ENCODE measurements around the gene MCM6. TPM values are rescaled to one million over a fixed set of nuclear protein-coding genes. Genes with fewer than 3 reads are reported as not detected.

The MCM6 gene
- total RNA-seq, 2 experiments from 2014 or later, result 31.5 to 34.4 TPM

- no peak overlapping the region for H3K27ac ChIP-seq (ENCODE audit: low read depth in 1 of 2, low read length in 2 of 2)
- Mint-ChIP-seq H3K27me3 (no peaks in the 10 kb centered on the region), H3K4me1 (ENCODE audit: low read depth) (peaks cover 16% of the 10 kb centered on the region), H3K9me3 (peaks cover 8% of the 10 kb centered on the region), H3K27ac (no peak overlapping the region), H3K4me3 (no peak overlapping the region), H3K36me3 (ENCODE audit: low read depth) (no peaks in the 10 kb centered on the region)
- CTCF ChIA-PET, result no interaction called here
- peaks cover 20% of the 10 kb centered on the region for H3K4me1 ChIP-seq (ENCODE audit: insufficient read depth, low read length)
- H3K9me3 ChIP-seq (ENCODE audit: control insufficient read depth in 1 of 2, insufficient read depth in 1 of 2, low read length in 2 of 2), result peaks cover 5 to 11% of the 10 kb centered on the region in 2 experiments
- POLR2A ChIA-PET, result interaction anchor here (0.6 kb wide), 1 partner anchor 775 kb away, joined by 3 read pairs; no protein-coding TSS in a partner anchor
- no peaks in the 10 kb centered on the region for H3K36me3 ChIP-seq (ENCODE audit: insufficient read depth, low read length)
- DNase-seq (no peak), ATAC-seq (ENCODE audit: poor library complexity) (no peak)
- intact Hi-C loops (cut with DNase I, micrococcal nuclease), result no loop called here
- no peaks in the 10 kb centered on the region for H3K27me3 ChIP-seq (ENCODE audit: control insufficient read depth in 1 of 2, insufficient read depth in 2 of 2, low read length in 2 of 2)
- TF ChIP-seq CTCF (IDR thresholded peaks at IDR 0.05), result no peak
- no peak overlapping the region for H3K4me3 ChIP-seq (ENCODE audit: low read length)
Measured at GRCh38 chr2:135821190-135821589, 55.1 kb downstream of the MCM6 start.

GRCh38 chr2:135820003-135820618 lies 56.1 kb downstream of the MCM6 start:
- intact Hi-C loops (cut with DNase I, micrococcal nuclease), result no loop called here
- peaks cover 20% of the 10 kb centered on the region for H3K4me1 ChIP-seq (ENCODE audit: insufficient read depth, low read length)

GRCh38 chr2:135818937-135819610 lies 57.2 kb downstream of the MCM6 start:
- Histone ChIP-seq H3K9me3 (ENCODE audit: control insufficient read depth in 1 of 2, insufficient read depth in 1 of 2, low read length in 2 of 2) (peaks cover 5 to 11% of the 10 kb centered on the region in 2 experiments), H3K4me1 (ENCODE audit: insufficient read depth, low read length) (peaks cover 20% of the 10 kb centered on the region), H3K36me3 (ENCODE audit: insufficient read depth, low read length) (no peaks in the 10 kb centered on the region), H3K4me3 (ENCODE audit: low read length) (no peak overlapping the region), H3K27ac (ENCODE audit: low read depth in 1 of 2, low read length in 2 of 2) (no peak overlapping the region), H3K27me3 (ENCODE audit: control insufficient read depth in 1 of 2, insufficient read depth in 2 of 2, low read length in 2 of 2) (no peaks in the 10 kb centered on the region)
- H3K36me3 Mint-ChIP-seq (ENCODE audit: low read depth), result no peaks in the 10 kb centered on the region
- no peak for ATAC-seq (ENCODE audit: poor library complexity)
- peak in 3 of 14 experiments; percentile 14 to 27 (median 19) for DNase-seq
- ChIA-PET CTCF (no interaction called here), POLR2A (no interaction called here)
- peak; percentile 14 for TF ChIP-seq CTCF (IDR thresholded peaks at IDR 0.05)
- H3K4me1 Mint-ChIP-seq (ENCODE audit: low read depth), result peaks cover 16% of the 10 kb centered on the region
- H3K27ac Mint-ChIP-seq, result no peak overlapping the region
- intact Hi-C loops (cut with DNase I, micrococcal nuclease), result no loop called here
- no peaks in the 10 kb centered on the region for H3K27me3 Mint-ChIP-seq
- peaks cover 8% of the 10 kb centered on the region for H3K9me3 Mint-ChIP-seq
- H3K4me3 Mint-ChIP-seq, result no peak overlapping the region

More at GRCh38 chr2:135820003-135820618, 56.1 kb downstream of the MCM6 start:
- peaks cover 16% of the 10 kb centered on the region for H3K4me1 Mint-ChIP-seq (ENCODE audit: low read depth)
- TF ChIP-seq CTCF (IDR thresholded peaks at IDR 0.05), result no peak
- no peaks in the 10 kb centered on the region for H3K36me3 Mint-ChIP-seq (ENCODE audit: low read depth)
- CTCF ChIA-PET, result no interaction called here
- H3K27me3 ChIP-seq (ENCODE audit: control insufficient read depth in 1 of 2, insufficient read depth in 2 of 2, low read length in 2 of 2), result no peaks in the 10 kb centered on the region
- H3K36me3 ChIP-seq (ENCODE audit: insufficient read depth, low read length), result no peaks in the 10 kb centered on the region
- H3K4me3 ChIP-seq (ENCODE audit: low read length), result peak overlapping the region; percentile 16
- H3K27me3 Mint-ChIP-seq, result no peaks in the 10 kb centered on the region
- no peak overlapping the region for H3K27ac ChIP-seq (ENCODE audit: low read depth in 1 of 2, low read length in 2 of 2)
- peaks cover 5 to 11% of the 10 kb centered on the region in 2 experiments for H3K9me3 ChIP-seq (ENCODE audit: control insufficient read depth in 1 of 2, insufficient read depth in 1 of 2, low read length in 2 of 2)
- peak overlapping the region; percentile 45 for H3K27ac Mint-ChIP-seq
- DNase-seq (peak in 13 of 14 experiments; percentile 5 to 65 (median 34)), ATAC-seq (ENCODE audit: poor library complexity) (peak; percentile 92)
- POLR2A ChIA-PET, result no interaction called here
- peak overlapping the region; percentile 56 for H3K4me3 Mint-ChIP-seq
- H3K9me3 Mint-ChIP-seq, result peaks cover 8% of the 10 kb centered on the region
